Measurements from ENCODE around the gene ACACB.

The ACACB gene

DNA sequence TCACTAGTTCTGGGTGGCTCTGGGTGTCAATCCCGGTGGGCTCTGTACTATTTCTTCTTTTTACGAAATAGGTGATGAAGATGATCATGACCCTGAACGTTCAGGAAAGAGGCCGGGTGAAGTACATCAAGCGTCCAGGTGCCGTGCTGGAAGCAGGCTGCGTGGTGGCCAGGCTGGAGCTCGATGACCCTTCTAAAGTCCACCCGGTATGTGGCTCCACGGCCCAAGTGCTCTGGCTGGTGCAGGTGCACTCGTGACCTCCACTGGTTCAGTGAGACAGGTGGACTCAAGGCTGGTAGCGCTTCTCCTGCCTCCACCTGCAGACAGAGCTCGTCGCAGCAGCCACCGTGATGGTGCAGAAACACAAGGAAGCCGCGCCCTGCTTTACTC is 85.1 kb downstream of the ACACB start:
- H3K4me1 ChIP-seq (ENCODE audit: control insufficient read depth in 1 of 2, insufficient read depth in 1 of 2, low read depth in 1 of 2, low read length in 1 of 2) = no peaks in the 10 kb centered on the region
- H3K36me3 ChIP-seq = peaks cover 32% of the 10 kb centered on the region
- H3K9me3 ChIP-seq = no peaks in the 10 kb centered on the region

GRCh38 chr12:109202770-109203169 is 86.4 kb downstream of the ACACB start:
- Histone ChIP-seq H3K27ac (no peak overlapping the region), H3K4me3 (ENCODE audit: low read depth in 1 of 2, low read length in 1 of 2) (no peak overlapping the region), H3K9me3 (no peaks in the 10 kb centered on the region), H3K36me3 (peaks cover 36% of the 10 kb centered on the region), H3K4me1 (ENCODE audit: control insufficient read depth in 1 of 2, insufficient read depth in 1 of 2, low read depth in 1 of 2, low read length in 1 of 2) (no peaks in the 10 kb centered on the region), H3K27me3 (no peaks in the 10 kb centered on the region)
- no peak for TF ChIP-seq CTCF (IDR thresholded peaks at IDR 0.05)

More for the DNA sequence above, 85.1 kb downstream of the ACACB start:
- TF ChIP-seq CTCF (IDR thresholded peaks at IDR 0.05) = no peak
- Histone ChIP-seq H3K4me3 (ENCODE audit: low read depth in 1 of 2, low read length in 1 of 2) (no peak overlapping the region), H3K27ac (no peak overlapping the region), H3K27me3 (no peaks in the 10 kb centered on the region)

DNA sequence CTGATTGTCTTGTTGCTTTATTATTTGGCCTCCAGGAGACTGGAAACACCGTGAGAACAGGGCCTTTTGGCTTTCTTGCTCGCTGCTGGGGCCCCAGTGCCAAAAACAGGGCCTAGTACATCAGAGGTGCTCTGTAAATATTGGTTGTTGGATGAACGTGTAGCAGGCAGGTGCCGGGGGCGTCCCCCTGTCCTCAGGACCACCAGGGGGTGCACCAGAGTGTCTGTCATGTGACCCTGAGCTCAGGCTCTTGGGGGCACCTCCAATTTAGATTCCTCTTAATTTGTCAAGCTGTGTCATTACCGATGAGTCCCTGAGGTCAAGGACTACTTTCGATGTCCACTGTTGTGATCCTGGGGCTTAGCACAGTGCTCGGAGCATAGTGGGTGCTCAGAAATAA is 87.1 kb downstream of the ACACB start:
- Histone ChIP-seq H3K4me3 (ENCODE audit: low read depth in 1 of 2, low read length in 1 of 2) (no peak overlapping the region), H3K4me1 (ENCODE audit: control insufficient read depth in 1 of 2, insufficient read depth in 1 of 2, low read depth in 1 of 2, low read length in 1 of 2) (no peaks in the 10 kb centered on the region), H3K9me3 (no peaks in the 10 kb centered on the region), H3K27me3 (no peaks in the 10 kb centered on the region), H3K36me3 (peaks cover 43% of the 10 kb centered on the region), H3K27ac (no peak overlapping the region)
- no peak for TF ChIP-seq CTCF (IDR thresholded peaks at IDR 0.05)

GRCh38 chr12:109209082-109209481 is 92.7 kb downstream of the ACACB start:
- H3K9me3 ChIP-seq = no peaks in the 10 kb centered on the region
- peaks cover 44% of the 10 kb centered on the region for H3K36me3 ChIP-seq
- H3K4me1 ChIP-seq (ENCODE audit: control insufficient read depth in 1 of 2, insufficient read depth in 1 of 2, low read depth in 1 of 2, low read length in 1 of 2) = no peaks in the 10 kb centered on the region

GRCh38 chr12:109212460-109213115 is 96.2 kb downstream of the ACACB start:
- no peak overlapping the region for H3K4me3 ChIP-seq (ENCODE audit: low read depth in 1 of 2, low read length in 1 of 2)
- no peaks in the 10 kb centered on the region for H3K4me1 ChIP-seq (ENCODE audit: control insufficient read depth in 1 of 2, insufficient read depth in 1 of 2, low read depth in 1 of 2, low read length in 1 of 2)

More at GRCh38 chr12:109209082-109209481, 92.7 kb downstream of the ACACB start:
- Histone ChIP-seq H3K4me3 (ENCODE audit: low read depth in 1 of 2, low read length in 1 of 2) (no peak overlapping the region), H3K27ac (no peak overlapping the region), H3K27me3 (no peaks in the 10 kb centered on the region)
- no peak for TF ChIP-seq CTCF (IDR thresholded peaks at IDR 0.05)

More at GRCh38 chr12:109212460-109213115, 96.2 kb downstream of the ACACB start:
- TF ChIP-seq CTCF (IDR thresholded peaks at IDR 0.05) = no peak
- no peak overlapping the region for H3K27ac ChIP-seq
- H3K36me3 ChIP-seq = peaks cover 45% of the 10 kb centered on the region
- no peaks in the 10 kb centered on the region for H3K27me3 ChIP-seq
- H3K9me3 ChIP-seq = no peaks in the 10 kb centered on the region

Data from neutrophil (primary cell).